GM23338 (cell line): ENCODE measurements around the gene SPINT3. TPM values are rescaled to one million over a fixed set of nuclear protein-coding genes. Genes with fewer than 3 reads are reported as not detected.

Experiments
- ATAC-seq: fragments of 200-7000 bp; cut with Tn5 transposase; 3 replicates; pipeline ENCODE4 v1.9.1; 2020
- DNase-seq: peaks from one replicate; pipeline ENCODE4 v3.0.0-alpha.2; 2015; ENCODE audit warnings: low spot score
- H2AFZ ChIP-seq: fragments of 200-600 bp; sonication (generic); 2 replicates; pipeline ENCODE4 v1.8.0; 2016; ENCODE audit warnings: antibody characterized with exemption, mild to moderate bottlenecking, moderate library complexity
- H3F3A ChIP-seq: fragments of 200-600 bp; sonication (generic); replicated peaks from 2 replicates; pipeline ENCODE4 v1.8.0; 2017; ENCODE audit warnings: antibody characterized with exemption, mixed run types, low read depth
- H3K27ac ChIP-seq: fragments of 200-600 bp; sonication (generic); 2 replicates; pipeline ENCODE4 v1.6.1; 2016; ENCODE audit warnings: low read depth
- H3K27me3 ChIP-seq: fragments of 200-600 bp; sonication (generic); 2 replicates; pipeline ENCODE4 v1.8.0; 2016; ENCODE audit warnings: mild to moderate bottlenecking, mixed run types, moderate library complexity; ENCODE audit not compliant: insufficient read depth
- H3K36me3 ChIP-seq: fragments of 200-600 bp; sonication (generic); 2 replicates; pipeline ENCODE4 v1.8.0; 2016; ENCODE audit warnings: mild to moderate bottlenecking; ENCODE audit not compliant: insufficient read depth
- H3K4me1 ChIP-seq: fragments of 200-600 bp; sonication (generic); 2 replicates; pipeline ENCODE4 v1.8.0; 2016; ENCODE audit warnings: mild to moderate bottlenecking, moderate library complexity; ENCODE audit not compliant: insufficient read depth
- H3K4me2 ChIP-seq: fragments of 200-600 bp; sonication (generic); 2 replicates; pipeline ENCODE4 v1.7.1; 2017; ENCODE audit warnings: mixed run types
- H3K4me3 ChIP-seq: fragments of 200-600 bp; sonication (generic); 2 replicates; pipeline ENCODE4 v1.6.1; 2016; ENCODE audit warnings: mixed run types
- H3K79me2 ChIP-seq: fragments of 200-600 bp; sonication (generic); replicated peaks from 2 replicates; pipeline ENCODE4 v1.8.0; 2017; ENCODE audit warnings: mild to moderate bottlenecking; ENCODE audit not compliant: insufficient read depth
- H3K9me2 ChIP-seq: fragments of 200-600 bp; sonication (generic); 2 replicates; pipeline ENCODE4 v1.8.0; 2017; ENCODE audit not compliant: insufficient read depth
- H4K20me1 ChIP-seq: fragments of 200-600 bp; sonication (generic); replicated peaks from 2 replicates; pipeline ENCODE4 v1.8.0; 2017; ENCODE audit warnings: mild to moderate bottlenecking; ENCODE audit not compliant: insufficient read depth
- H3K27ac Mint-ChIP-seq: 2 replicates; pipeline ENCODE4 v1.8.0; 2020; ENCODE audit warnings: inconsistent platforms, mild to moderate bottlenecking, moderate library complexity, mixed read lengths
- H3K27me3 Mint-ChIP-seq: 3 replicates; pipeline ENCODE4 v1.8.0; 2022; ENCODE audit warnings: low read depth, mild to moderate bottlenecking, moderate library complexity, mixed read lengths, inconsistent platforms; ENCODE audit not compliant: insufficient read depth, poor library complexity
- H3K36me3 Mint-ChIP-seq: 3 replicates; pipeline ENCODE4 v1.8.0; 2021; ENCODE audit warnings: low read depth, mild to moderate bottlenecking, inconsistent platforms, moderate library complexity, mixed read lengths
- H3K4me1 Mint-ChIP-seq: 3 replicates; pipeline ENCODE4 v1.8.0; 2020; ENCODE audit warnings: mild to moderate bottlenecking, inconsistent platforms, mixed read lengths
- H3K4me3 Mint-ChIP-seq: 3 replicates; pipeline ENCODE4 v1.8.0; 2021; ENCODE audit warnings: moderate library complexity, mild to moderate bottlenecking, inconsistent platforms, mixed read lengths
- H3K9me3 Mint-ChIP-seq: 3 replicates; pipeline ENCODE4 v1.8.0; 2020; ENCODE audit warnings: moderate library complexity, mild to moderate bottlenecking, inconsistent platforms, mixed read lengths
- CREB1 ChIP-seq: fragments of 250-450 bp; sonication (Bioruptor Pico); IDR thresholded peaks from 2 replicates; pipeline ENCODE4 v1.5.0; 2020; ENCODE audit warnings: low read depth, mild to moderate bottlenecking, moderate library complexity
- EZH2 ChIP-seq: fragments of 200-600 bp; sonication (generic); IDR thresholded peaks from one replicate; pipeline ENCODE4 v1.8.0; 2017; ENCODE audit warnings: antibody characterized with exemption, mild to moderate bottlenecking, low read depth; ENCODE audit not compliant: unreplicated experiment
- EZH2phosphoT487 ChIP-seq: fragments of 200-600 bp; sonication (generic); IDR thresholded peaks from one replicate; pipeline ENCODE4 v1.8.1; 2018; ENCODE audit warnings: antibody characterized with exemption; ENCODE audit not compliant: unreplicated experiment
- JUNB ChIP-seq: IDR thresholded peaks from one replicate; pipeline ENCODE4 v1.6.1; 2016; ENCODE audit warnings: antibody characterized with exemption; ENCODE audit not compliant: unreplicated experiment
- NANOG ChIP-seq: IDR thresholded peaks from 2 replicates; pipeline ENCODE4 v1.6.1; 2016; ENCODE audit warnings: antibody characterized with exemption, borderline replicate concordance
- POLR2AphosphoS5 ChIP-seq: IDR thresholded peaks from 2 replicates; pipeline ENCODE4 v1.6.1; 2016; ENCODE audit warnings: antibody characterized with exemption, low read depth
- STAT1 ChIP-seq: IDR thresholded peaks from one replicate; pipeline ENCODE4 v1.6.1; 2016; ENCODE audit warnings: antibody characterized with exemption; ENCODE audit not compliant: unreplicated experiment
- ZNF114 ChIP-seq: fragments of 250-450 bp; sonication (Bioruptor Pico); IDR thresholded peaks from 2 replicates; pipeline ENCODE4 v1.5.0; 2020; ENCODE audit warnings: mild to moderate bottlenecking, moderate library complexity
- ZNF331 ChIP-seq: fragments of 250-450 bp; sonication (Bioruptor Pico); IDR thresholded peaks from 2 replicates; pipeline ENCODE4 v1.5.0; 2020; ENCODE audit warnings: low read depth, mild to moderate bottlenecking, moderate library complexity
- polyA plus RNA-seq: library from polyadenylated mRNA; unstranded; fragments of >200 nt; fragmentation: Nextera tagmentation; extraction: Ambion mirVana; gene quantifications from 2 replicates; pipeline ENCODE4 v1.2.1, GENCODE V29; 2016
- total RNA-seq: library from RNA; depleted of rRNA; stranded (reverse); fragments of >200 nt; shearing (Covaris generic); gene quantifications from 2 replicates; pipeline ENCODE4 v1.2.3, GENCODE V29; 2014
- TF ChIP-seq, protein P1 (sequence below), 2 experiments: fragments of 200-600 bp in 1 of 2; sonication (generic) in 1 of 2; conservative IDR thresholded peaks; 2 replicates each; pipeline versions ENCODE4 v1.5.1 to v1.6.1; 2016 to 2017; ENCODE audit warnings: antibody characterized with exemption in 2 of 2, low read depth in 2 of 2, mild to moderate bottlenecking in 2 of 2, moderate library complexity in 1 of 2
- TF ChIP-seq, protein P2 (sequence below): fragments of 250-450 bp; sonication (Bioruptor Pico); IDR thresholded peaks from 2 replicates; pipeline ENCODE4 v1.5.0; 2020; ENCODE audit warnings: mild to moderate bottlenecking, moderate library complexity
- TF ChIP-seq, protein P3 (sequence below): IDR thresholded peaks from one replicate; pipeline ENCODE4 v1.6.1; 2018; ENCODE audit warnings: antibody characterized with exemption; ENCODE audit not compliant: unreplicated experiment
- TF ChIP-seq, protein P4 (sequence below): IDR thresholded peaks from 2 replicates; pipeline ENCODE4 v1.6.1; 2016; ENCODE audit warnings: antibody characterized with exemption

SPINT3 gene
- total and polyA plus RNA-seq, 2 experiments from 2014 or later = not detected

DNA sequence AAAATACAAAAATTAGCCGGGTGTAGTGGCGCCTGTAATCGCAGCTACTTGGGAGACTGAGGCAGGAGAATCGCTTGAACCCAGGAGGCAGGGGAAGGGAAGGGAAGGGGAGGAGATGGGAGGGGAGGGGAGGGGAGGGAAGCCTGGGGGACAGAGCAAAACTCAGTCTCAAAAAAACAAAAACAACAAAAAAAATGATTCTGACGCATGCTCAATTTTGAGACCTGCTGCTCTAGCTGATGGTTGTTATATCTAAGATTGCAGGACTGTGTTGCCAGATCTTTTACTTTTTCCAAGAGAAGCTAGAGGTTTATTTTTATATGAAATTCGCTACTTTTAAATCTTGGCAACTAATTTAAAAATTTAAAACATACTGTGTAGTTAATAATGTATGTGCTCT lies 48.2 kb downstream of the SPINT3 start:
- Histone ChIP-seq H4K20me1 (no peaks in the 10 kb centered on the region), H3K79me2 (peaks cover 7% of the 10 kb centered on the region; the same call in 1 of the 2 replicates), H3F3A (peaks cover 4% of the 10 kb centered on the region), H3K4me2 (no peak overlapping the region), H3K36me3 (no peaks in the 10 kb centered on the region; the same call in 1 of the 2 replicates), H3K27ac (no peak overlapping the region), H3K4me3 (no peak overlapping the region), H3K4me1 (peaks cover 28% of the 10 kb centered on the region), H3K27me3 (peaks cover 11% of the 10 kb centered on the region; the same call in 1 of the 2 replicates), H3K9me2 (no peaks in the 10 kb centered on the region), H2AFZ (no peak overlapping the region)
- H3K27ac Mint-ChIP-seq = no peak overlapping the region
- no peak overlapping the region for H3K4me3 Mint-ChIP-seq
- no peak for DNase-seq
- peaks cover 29% of the 10 kb centered on the region for H3K4me1 Mint-ChIP-seq
- peaks cover 24% of the 10 kb centered on the region for H3K27me3 Mint-ChIP-seq
- no peak for ATAC-seq
- peaks cover 12% of the 10 kb centered on the region for H3K36me3 Mint-ChIP-seq
- TF ChIP-seq NANOG (no peak), CREB1 (CRISPR knock-in tag) (no peak), ZNF114 (CRISPR knock-in tag) (no peak), POLR2AphosphoS5 (no peak), ZNF331 (CRISPR knock-in tag) (no peak), STAT1 (no peak), JUNB (no peak), EZH2 (no peak), EZH2phosphoT487 (no peak)
- TF ChIP-seq, protein P1, sequence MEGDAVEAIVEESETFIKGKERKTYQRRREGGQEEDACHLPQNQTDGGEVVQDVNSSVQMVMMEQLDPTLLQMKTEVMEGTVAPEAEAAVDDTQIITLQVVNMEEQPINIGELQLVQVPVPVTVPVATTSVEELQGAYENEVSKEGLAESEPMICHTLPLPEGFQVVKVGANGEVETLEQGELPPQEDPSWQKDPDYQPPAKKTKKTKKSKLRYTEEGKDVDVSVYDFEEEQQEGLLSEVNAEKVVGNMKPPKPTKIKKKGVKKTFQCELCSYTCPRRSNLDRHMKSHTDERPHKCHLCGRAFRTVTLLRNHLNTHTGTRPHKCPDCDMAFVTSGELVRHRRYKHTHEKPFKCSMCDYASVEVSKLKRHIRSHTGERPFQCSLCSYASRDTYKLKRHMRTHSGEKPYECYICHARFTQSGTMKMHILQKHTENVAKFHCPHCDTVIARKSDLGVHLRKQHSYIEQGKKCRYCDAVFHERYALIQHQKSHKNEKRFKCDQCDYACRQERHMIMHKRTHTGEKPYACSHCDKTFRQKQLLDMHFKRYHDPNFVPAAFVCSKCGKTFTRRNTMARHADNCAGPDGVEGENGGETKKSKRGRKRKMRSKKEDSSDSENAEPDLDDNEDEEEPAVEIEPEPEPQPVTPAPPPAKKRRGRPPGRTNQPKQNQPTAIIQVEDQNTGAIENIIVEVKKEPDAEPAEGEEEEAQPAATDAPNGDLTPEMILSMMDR (conservative IDR thresholded peaks at IDR 0.05; ENCODE audit: low read depth in 2 of 2) = no peak
- TF ChIP-seq, protein P2, sequence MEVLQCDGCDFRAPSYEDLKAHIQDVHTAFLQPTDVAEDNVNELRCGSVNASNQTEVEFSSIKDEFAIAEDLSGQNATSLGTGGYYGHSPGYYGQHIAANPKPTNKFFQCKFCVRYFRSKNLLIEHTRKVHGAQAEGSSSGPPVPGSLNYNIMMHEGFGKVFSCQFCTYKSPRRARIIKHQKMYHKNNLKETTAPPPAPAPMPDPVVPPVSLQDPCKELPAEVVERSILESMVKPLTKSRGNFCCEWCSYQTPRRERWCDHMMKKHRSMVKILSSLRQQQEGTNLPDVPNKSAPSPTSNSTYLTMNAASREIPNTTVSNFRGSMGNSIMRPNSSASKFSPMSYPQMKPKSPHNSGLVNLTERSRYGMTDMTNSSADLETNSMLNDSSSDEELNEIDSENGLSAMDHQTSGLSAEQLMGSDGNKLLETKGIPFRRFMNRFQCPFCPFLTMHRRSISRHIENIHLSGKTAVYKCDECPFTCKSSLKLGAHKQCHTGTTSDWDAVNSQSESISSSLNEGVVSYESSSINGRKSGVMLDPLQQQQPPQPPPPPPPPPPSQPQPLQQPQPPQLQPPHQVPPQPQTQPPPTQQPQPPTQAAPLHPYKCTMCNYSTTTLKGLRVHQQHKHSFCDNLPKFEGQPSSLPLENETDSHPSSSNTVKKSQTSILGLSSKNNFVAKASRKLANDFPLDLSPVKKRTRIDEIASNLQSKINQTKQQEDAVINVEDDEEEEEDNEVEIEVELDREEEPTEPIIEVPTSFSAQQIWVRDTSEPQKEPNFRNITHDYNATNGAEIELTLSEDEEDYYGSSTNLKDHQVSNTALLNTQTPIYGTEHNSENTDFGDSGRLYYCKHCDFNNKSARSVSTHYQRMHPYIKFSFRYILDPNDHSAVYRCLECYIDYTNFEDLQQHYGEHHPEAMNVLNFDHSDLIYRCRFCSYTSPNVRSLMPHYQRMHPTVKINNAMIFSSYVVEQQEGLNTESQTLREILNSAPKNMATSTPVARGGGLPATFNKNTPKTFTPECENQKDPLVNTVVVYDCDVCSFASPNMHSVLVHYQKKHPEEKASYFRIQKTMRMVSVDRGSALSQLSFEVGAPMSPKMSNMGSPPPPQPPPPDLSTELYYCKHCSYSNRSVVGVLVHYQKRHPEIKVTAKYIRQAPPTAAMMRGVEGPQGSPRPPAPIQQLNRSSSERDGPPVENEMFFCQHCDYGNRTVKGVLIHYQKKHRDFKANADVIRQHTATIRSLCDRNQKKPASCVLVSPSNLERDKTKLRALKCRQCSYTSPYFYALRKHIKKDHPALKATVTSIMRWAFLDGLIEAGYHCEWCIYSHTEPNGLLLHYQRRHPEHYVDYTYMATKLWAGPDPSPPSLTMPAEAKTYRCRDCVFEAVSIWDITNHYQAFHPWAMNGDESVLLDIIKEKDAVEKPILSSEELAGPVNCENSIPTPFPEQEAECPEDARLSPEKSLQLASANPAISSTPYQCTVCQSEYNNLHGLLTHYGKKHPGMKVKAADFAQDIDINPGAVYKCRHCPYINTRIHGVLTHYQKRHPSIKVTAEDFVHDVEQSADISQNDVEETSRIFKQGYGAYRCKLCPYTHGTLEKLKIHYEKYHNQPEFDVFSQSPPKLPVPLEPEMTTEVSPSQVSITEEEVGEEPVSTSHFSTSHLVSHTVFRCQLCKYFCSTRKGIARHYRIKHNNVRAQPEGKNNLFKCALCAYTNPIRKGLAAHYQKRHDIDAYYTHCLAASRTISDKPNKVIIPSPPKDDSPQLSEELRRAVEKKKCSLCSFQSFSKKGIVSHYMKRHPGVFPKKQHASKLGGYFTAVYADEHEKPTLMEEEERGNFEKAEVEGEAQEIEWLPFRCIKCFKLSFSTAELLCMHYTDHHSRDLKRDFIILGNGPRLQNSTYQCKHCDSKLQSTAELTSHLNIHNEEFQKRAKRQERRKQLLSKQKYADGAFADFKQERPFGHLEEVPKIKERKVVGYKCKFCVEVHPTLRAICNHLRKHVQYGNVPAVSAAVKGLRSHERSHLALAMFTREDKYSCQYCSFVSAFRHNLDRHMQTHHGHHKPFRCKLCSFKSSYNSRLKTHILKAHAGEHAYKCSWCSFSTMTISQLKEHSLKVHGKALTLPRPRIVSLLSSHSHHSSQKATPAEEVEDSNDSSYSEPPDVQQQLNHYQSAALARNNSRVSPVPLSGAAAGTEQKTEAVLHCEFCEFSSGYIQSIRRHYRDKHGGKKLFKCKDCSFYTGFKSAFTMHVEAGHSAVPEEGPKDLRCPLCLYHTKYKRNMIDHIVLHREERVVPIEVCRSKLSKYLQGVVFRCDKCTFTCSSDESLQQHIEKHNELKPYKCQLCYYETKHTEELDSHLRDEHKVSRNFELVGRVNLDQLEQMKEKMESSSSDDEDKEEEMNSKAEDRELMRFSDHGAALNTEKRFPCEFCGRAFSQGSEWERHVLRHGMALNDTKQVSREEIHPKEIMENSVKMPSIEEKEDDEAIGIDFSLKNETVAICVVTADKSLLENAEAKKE (CRISPR knock-in tag) = no peak
- TF ChIP-seq, protein P3, sequence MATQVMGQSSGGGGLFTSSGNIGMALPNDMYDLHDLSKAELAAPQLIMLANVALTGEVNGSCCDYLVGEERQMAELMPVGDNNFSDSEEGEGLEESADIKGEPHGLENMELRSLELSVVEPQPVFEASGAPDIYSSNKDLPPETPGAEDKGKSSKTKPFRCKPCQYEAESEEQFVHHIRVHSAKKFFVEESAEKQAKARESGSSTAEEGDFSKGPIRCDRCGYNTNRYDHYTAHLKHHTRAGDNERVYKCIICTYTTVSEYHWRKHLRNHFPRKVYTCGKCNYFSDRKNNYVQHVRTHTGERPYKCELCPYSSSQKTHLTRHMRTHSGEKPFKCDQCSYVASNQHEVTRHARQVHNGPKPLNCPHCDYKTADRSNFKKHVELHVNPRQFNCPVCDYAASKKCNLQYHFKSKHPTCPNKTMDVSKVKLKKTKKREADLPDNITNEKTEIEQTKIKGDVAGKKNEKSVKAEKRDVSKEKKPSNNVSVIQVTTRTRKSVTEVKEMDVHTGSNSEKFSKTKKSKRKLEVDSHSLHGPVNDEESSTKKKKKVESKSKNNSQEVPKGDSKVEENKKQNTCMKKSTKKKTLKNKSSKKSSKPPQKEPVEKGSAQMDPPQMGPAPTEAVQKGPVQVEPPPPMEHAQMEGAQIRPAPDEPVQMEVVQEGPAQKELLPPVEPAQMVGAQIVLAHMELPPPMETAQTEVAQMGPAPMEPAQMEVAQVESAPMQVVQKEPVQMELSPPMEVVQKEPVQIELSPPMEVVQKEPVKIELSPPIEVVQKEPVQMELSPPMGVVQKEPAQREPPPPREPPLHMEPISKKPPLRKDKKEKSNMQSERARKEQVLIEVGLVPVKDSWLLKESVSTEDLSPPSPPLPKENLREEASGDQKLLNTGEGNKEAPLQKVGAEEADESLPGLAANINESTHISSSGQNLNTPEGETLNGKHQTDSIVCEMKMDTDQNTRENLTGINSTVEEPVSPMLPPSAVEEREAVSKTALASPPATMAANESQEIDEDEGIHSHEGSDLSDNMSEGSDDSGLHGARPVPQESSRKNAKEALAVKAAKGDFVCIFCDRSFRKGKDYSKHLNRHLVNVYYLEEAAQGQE = no peak
- TF ChIP-seq, protein P4, sequence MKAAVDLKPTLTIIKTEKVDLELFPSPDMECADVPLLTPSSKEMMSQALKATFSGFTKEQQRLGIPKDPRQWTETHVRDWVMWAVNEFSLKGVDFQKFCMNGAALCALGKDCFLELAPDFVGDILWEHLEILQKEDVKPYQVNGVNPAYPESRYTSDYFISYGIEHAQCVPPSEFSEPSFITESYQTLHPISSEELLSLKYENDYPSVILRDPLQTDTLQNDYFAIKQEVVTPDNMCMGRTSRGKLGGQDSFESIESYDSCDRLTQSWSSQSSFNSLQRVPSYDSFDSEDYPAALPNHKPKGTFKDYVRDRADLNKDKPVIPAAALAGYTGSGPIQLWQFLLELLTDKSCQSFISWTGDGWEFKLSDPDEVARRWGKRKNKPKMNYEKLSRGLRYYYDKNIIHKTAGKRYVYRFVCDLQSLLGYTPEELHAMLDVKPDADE = no peak
- peaks cover under 1% of the 10 kb centered on the region; the same call in 1 of the 3 replicates for H3K9me3 Mint-ChIP-seq
